GM21515 (cell line): ENCODE results near the gene KIRREL3.

ENCODE experiments used
- ATAC-seq: cut with Tn5 transposase; IDR thresholded peaks from one replicate; pipeline ENCODE4 v1.9.1; 2021; ENCODE audit not compliant: unreplicated experiment

KIRREL3 gene

DNA sequence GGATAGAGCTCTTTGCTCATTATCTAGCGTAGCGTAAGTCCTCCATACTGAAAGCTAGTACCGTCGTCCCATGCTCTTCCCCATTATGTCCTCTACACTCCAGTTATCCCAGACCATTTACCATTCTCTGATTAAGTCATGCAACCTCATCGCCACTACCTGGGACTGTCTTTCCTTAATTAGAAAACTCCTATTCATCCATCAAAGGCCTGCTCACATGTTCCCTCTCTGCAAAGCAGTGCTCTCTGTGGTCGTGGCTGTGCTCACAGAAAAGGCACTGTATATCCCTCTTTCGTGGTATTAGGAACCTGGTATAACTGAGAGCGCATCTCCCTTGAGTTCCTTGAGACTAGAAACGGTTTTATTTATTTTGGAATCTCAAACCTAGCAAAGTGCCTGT lies 253.3 kb downstream of the KIRREL3 start:
- no peak for ATAC-seq

DNA sequence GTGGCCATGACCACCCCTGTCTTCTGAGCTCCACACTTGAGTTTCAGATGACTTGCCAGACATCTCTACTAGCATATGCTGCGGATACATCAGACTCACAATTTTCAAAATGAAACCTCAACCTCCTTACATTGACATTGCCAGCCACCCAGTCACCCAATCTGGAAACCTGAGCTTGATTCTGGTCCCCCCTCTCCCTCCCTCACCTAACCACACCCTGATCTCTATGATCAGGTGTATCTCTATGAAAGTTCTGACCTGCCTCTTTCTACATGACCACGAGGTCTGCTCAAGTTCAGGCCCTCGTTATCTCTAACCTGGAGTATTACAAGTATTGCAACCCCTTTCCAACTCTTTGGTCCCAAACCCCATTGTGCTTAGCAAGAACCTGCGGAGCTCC lies 254.1 kb downstream of the KIRREL3 start:
- no peak for ATAC-seq

DNA sequence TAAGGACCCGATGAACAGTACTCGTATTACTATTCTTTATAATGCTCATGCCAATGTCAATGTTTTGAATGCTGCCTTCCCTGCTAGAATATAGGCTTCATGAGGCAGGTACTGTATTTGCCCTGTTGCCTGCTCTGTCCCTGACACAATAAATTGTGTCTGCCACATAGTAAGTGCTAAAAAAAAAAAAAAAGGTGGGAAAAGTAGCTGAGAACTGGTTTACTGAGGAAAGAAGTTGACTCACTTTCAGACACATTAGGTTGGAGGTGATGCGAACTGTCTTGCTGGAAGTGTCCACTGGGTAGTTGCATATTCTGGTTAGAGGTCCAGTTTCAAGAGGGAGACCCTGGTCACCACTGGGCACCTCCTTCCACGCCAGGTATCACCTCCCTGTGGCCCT lies 255.9 kb downstream of the KIRREL3 start:
- ATAC-seq: no peak

DNA sequence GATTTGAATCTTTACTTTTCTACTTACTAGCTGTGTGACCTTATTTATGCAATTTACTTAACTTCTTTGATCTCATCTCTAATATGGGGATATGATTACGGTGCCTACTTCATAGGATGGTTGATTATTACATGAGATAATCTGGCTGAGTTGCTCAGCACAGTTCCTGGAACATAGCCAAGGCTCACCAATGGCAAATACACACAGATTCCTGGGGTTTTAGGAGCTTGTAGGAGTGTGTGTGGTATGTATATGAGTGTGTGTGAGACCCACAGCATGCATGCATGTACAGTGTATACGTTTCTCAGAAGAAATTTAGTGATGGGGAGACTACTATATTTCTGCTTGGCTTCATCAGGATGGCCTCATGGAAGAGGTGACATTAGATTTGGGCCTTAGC lies 256.9 kb downstream of the KIRREL3 start:
- ATAC-seq: no peak

DNA sequence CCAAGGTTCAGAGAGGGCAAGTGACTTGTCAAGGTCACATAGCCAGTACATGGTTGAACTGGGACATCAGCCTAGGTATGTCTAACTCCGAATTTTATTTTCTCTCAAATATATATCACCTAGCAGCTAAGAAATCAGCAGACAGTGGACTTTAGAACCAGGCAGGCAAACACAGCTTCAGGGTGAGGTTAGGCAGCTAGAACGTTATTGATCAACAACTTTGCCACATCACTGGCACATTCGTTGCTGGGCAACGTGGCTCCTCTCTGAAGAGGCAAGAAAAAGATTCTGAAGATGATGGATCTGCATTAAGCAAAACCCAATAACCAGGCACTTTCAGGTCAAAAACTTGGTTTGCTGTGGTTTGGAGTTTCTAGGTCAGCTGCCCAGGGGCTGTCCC lies 258.0 kb downstream of the KIRREL3 start:
- ATAC-seq: no peak

DNA sequence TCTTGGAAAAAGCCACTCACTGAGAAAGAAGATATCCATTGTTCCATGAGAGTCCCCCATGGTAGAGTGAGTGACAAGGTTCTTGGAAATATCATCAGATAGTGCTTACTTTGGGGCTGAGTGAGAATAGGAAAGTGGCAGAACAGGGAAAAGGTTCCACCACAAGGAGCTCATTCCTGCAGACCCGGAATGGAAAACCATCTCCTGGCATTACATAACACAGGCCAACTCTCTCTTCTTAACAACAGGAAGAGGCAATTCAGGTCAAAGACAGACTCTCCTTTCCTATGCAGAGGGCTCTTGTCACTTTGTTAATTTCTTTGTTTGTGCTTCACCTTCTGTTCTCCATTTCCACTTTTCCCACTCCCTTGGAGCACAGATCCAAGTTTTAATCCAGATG lies 259.7 kb downstream of the KIRREL3 start:
- no peak for ATAC-seq

DNA sequence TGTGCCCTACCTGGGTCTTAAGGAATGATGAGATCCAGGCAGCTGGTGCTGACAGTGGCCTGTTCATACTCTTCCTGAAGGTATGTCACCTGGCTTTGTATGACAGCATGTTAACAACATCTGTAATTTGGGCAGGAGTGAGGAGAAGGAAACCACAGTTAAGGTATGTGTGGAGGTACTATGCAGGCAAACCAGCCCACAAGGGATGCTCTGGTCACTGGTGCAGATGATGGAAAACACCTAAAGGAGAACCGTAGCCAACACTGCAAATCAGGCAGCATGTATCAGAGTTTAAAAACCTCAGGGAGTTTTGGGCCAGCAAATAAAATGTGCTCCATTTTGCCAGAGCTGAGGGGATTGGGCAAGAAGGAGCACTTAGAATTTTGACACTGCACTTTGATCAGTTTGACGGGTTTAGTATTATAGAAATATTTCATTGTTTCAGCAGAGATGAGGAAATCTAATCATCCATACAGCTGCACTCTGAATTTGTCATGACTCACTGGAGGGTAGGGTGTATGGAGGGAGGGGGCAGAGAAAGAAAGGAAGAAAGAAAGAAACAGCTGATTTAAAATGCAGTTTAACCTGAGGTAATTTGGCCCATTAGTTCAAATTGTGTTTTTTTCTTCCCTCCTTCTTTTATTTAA lies 260.9 kb downstream of the KIRREL3 start:
- no peak for ATAC-seq

DNA sequence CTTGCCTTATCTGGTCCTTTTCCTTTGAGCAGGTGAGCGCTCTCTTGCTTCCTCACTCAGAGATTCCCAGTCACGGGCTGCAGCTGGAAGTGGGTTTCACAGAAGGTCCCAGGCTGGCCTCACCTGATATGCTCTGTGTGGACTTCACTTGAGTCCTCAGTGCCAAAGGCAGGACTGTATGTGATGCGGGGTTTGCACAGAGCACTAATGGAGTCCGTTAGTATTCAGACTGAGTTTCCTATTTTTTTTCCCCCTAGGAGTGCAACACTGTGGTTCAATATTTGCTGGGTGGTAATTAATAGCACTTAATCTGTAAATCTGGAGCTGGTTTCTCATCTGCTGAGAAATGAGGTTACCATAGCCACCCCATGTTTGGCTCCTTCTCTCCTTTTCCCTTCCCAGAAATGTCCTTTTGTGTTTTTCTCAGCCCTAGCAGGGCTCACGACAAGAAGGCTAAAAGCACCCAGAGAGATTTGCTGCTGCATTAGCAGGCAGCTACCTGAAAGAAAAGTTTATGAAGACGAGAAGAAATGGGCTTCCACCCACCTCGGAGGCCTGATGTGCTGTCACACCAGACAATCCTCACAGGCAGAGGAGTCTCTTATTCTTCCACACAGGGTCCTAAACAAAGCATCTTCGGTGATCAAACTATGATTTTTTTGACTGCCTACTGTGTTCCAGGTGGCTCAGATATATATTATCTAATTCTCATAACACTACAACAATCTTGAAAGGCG lies 262.1 kb downstream of the KIRREL3 start:
- ATAC-seq: no peak

DNA sequence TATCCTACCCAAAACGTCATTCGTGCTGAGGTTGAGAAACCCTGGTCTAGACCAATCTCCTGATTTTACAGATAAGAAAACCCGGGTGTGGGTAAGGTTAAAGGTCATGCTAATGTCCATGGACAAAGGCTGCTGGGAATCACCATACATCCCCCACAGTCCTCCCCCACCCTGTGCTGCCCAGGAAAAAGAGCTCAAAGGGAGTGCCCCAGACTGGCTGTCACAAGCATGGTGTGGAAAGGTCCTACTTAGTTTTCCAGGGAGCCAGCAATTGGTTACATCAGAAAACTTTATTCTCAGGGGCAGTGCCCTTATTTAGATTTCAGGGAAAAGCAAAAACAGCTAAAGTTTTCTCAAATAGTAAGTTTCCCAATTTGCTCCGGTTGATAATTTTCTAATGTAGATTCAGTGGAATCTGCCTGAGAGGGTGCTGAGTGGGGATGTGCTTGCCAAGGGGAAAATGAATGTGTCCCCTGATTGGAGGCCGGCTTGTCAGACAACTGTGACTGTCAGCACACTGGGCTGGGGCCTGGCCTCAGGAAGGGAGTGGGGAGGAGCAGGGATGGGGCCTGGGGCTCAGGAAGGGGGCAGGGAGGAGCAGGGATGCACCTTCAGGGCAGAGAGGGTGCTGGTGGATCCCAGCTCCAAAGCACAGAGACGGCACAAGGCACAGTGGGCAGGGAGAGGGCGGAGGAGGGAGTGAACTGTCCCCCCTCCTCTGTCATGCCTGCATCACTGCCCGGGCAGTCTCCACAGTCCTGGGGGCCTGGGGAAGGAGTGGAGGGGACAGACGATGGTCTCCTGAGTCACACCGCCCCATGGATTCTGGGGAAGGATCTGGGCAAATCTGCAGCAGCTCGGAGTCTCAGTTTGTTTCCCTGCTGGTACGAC lies 263.6 kb downstream of the KIRREL3 start:
- no peak for ATAC-seq

DNA sequence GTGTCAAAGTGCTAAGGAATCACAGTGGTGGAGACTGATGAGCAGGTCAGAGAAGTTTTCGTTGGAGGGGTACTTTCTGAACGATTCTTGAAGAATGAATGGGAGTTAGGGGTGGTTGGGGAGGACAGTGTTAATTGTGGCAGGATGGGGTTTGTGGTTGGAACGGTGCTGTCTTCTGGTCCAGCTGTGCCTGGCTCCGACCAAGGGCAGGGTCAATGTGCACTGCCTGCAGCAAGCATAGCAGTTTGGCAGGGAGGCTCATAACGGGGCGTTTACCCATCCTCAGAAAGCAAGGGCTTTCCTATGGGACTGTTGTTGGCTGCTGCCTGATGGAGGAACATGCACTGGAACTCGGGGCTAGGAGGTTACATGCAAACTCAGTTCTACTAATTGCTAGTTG lies 265.8 kb downstream of the KIRREL3 start:
- ATAC-seq: no peak

DNA sequence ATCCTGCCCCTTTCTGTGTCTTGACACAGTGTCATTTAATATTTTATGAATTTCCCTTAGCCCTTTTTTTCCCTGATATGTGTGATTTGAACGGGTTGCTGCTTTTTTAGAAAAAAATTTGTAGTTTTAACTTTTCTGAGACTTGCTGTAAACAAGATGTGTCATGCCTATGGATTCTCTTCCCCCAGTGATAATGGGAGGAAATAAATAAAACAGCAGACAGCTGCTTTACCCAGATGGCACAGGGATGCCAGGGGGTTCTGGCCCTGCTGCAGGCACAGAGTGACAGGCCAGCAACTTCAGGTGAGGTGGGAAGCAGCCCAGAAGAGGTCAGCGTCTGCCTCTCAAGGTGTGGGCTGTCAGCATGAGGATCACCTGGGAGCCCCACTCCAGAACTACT lies 266.9 kb downstream of the KIRREL3 start:
- no peak for ATAC-seq

DNA sequence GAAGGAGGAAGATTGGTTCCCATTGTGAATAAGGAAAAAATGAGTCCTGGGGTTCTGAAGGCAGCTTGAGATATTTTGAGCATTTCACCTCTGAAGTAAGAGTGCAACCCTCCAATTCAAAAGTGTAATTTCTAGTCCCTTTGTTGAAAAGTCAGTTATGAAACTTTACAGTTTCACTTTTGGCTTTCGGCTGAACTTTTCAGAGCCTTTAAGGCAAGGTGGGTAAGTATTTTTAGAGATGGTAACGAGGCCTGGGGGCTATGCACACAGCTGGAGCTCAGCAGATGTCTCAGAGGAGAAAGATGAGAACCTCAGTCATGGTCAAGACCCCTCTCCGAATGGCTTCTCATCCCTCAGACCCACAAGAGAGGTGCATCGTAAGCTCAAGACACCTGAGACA lies 267.6 kb downstream of the KIRREL3 start:
- ATAC-seq: peak; percentile 86

DNA sequence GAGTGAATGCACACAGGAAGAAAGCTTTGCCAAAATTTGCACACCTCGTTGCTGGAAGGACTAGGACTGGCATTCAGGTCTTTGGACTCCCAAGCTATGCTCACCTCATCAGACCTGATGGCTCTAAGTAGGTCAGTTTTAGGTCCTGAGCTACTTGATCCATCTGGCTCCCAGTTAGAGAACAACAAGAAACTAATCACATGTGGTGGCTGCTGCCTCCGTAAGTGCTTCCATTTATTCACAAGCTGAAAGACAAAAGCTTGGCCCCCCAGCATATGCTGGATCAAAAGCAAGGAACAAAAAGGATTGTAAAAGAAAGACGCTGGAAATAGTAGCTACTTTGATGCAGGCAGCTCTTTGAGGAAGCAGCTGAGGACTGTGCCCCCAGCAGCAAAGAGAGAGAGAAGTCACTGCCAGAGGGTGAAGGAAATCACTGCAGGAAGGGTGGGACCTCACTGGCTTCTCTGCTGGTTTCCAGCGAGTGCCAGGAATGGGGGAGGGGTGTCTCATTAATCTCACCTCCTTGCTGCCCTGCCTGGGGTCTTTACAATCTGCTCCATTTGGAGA lies 268.9 kb downstream of the KIRREL3 start:
- no peak for ATAC-seq

DNA sequence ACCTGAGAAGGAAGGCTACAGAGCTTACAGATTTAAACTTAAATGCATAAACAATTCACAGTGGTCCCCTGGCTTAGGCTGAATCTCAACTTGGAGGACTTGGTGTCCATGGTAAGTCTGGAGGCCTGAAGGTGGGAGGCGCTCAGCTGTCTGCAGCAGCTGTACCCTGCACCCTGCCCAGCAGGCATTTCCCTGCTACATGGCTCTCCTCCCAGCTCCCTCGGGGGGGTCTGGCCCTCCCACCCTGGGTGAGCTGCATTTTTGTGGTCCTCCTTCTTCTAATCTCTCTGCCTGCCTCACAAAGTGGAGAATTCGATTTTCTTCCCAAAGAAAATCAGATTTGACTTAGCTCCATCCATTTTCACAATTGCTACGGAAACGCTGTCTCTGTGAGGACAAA lies 273.2 kb downstream of the KIRREL3 start:
- no peak for ATAC-seq

DNA sequence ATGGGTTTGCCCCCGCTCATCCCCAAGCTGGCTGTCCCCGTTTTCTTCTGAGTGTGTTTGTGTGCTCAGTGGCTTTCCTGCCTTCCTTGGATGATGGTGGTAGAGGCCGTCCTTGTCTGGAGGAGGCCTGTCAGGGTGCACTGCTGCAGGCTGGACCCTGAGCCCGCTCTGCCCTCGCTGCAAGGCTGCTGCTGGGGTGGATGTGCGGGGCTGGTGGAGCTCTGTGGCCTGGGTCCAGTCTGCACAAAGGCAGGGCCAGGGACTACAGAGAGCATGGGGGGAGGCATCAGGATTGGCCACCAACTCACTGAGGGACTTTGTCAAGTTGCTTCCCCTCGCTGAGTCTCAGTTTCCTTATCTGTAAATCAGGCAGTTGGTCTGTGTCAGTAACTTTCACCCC lies 275.0 kb downstream of the KIRREL3 start:
- ATAC-seq: no peak

DNA sequence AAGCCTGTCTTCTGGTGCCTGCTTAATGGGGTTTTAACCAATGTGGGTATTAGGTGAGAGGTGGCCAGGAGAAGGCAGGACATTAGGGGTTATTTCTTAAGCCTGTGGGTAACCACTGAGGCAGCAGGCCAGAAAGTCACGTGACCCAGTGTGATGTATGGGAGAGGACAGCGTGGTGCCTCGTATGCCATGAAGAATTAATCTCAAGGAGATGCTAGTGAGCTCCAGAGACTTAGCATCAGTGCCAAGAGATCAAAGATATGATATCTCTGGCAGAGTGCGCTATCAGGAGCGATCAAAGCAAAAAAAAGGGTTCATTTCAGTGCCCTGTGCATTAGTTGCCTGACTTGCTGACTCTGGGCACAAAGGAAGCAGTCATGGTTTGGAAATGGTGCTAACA lies 275.5 kb downstream of the KIRREL3 start:
- ATAC-seq: no peak

DNA sequence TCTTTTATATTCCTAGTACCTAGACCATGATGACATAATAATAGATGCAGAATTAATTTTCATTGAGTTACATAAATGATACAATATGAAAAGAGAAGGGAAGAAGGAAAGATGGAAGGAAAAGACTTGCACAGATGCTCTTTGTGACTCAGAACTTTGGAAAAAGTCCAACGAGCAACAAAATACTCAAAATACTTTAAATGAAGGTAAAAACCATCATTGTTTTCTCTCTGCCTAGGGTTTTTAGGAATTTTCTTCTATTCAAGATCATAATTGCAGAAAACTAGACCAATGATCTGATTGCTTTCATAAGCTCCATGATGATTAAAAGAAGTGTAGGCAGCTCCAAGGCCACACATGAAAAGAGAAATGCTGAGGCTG lies 276.9 kb downstream of the KIRREL3 start:
- ATAC-seq: no peak

DNA sequence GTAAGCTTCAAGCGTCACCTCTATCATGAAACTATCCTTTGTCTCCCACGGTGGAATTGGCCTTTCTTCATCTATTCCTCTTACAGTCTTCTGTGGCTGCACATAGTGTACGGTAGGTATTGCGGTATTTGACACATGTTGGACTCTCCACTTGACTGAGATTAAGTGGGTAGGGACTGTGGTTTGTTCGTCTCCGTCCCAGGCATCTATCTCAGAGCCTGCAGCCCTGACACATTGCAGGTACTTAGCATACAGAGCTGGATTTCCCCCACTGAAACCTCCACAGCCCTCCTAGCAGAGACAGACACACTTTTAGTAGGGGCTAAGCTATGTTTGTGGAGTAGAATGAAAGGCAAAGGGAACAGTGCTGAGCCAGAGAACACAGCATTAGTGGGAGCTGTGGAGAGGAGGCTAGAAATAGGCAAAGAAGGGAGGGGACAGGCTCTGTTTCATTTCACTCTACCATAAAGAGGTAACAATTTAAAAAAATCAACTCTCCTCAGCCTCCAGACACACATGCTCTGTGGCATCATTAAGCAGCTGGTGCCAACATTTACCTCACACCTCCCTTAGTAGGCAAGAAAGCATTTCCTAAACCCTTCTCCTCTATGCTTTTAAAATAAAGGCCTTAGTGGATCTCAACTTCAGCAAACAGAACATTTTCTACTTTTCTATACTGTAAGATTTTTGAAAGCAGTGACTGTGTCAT lies 277.5 kb downstream of the KIRREL3 start:
- no peak for ATAC-seq

DNA sequence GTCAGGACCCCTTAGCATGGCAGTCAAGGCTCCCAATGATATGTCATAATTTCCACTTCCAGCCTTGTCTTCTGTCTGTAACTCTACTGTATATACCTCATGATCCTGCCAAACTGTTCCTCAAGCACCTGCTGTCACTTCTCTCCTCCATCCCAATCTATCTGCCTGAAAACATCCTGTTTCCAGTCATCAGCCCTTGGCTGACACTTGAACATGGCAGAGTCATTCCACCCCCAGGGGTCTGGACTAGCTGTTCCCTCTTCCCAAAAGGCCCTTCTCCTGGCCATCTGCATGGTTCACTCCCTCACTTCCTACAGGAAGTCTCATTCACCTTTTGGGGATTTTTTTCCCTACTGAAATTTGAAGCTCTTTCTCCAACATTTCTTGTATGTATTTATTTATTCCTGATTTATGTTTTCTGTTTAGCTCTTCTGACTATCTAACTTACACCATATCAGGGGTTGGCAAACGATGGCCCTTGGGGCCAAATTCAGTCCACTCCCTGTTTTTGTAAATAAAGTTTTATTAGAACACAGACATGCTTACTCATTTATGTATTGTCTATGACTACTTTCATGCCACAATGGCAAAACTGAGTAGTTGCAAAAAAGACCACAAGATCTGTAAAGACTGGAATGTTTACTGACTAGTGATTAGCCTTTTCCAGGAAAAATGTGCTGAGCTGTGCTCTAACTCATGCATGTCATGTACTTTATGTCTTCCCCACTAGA lies 278.4 kb downstream of the KIRREL3 start:
- no peak for ATAC-seq

DNA sequence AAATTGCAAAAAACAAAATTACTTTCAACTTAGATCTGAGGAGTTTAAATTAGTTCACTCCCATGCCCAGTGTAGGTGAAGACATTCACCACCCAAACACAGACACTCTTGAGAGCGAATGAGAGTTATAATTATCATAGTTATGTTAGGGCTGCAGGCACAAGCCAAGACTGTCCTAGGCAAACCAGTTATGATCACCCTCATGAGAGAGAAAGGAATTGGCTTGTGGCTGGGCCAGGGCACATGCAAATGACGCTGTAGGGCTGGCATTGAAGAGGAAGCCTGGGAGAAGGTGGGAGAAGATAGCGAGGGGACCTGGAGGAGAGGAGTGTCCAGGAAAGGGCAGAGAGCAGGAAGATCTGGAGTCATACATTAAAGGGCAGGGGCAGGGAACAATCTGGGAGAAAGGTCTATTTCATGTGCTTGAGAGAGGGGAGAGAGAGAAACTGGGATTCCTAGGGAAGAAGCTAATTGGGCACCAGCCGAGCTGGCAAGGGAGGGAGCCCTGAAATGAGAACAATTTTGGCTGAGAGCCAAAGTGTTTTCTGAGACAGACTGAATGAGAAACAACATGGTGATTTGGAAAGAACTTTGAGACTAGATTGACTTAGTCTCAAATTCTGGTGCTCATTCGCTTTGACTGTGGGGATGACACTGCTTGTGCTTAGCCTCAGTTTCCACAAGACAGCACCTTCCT lies 279.9 kb downstream of the KIRREL3 start:
- ATAC-seq: no peak
